Jurkat, Clone E6-1 (cell line): ENCODE results near the gene ATG16L2.
"Not testable (repeated sequence)": the region's sequence is repeated elsewhere in the genome, so short reads cannot be mapped to it uniquely, and the experiment has no call there.

Experiments used
- DNase-seq: peaks from one replicate; pipeline ENCODE4 v3.0.0-alpha.2; 2011; ENCODE audit warnings: low read depth, low spot score
- H3K4me3 ChIP-seq: 2 replicates; pipeline ENCODE4 v1.5.1; 2011; ENCODE audit warnings: mild to moderate bottlenecking, low read length, control low read depth, moderate library complexity

Gene ATG16L2

DNA sequence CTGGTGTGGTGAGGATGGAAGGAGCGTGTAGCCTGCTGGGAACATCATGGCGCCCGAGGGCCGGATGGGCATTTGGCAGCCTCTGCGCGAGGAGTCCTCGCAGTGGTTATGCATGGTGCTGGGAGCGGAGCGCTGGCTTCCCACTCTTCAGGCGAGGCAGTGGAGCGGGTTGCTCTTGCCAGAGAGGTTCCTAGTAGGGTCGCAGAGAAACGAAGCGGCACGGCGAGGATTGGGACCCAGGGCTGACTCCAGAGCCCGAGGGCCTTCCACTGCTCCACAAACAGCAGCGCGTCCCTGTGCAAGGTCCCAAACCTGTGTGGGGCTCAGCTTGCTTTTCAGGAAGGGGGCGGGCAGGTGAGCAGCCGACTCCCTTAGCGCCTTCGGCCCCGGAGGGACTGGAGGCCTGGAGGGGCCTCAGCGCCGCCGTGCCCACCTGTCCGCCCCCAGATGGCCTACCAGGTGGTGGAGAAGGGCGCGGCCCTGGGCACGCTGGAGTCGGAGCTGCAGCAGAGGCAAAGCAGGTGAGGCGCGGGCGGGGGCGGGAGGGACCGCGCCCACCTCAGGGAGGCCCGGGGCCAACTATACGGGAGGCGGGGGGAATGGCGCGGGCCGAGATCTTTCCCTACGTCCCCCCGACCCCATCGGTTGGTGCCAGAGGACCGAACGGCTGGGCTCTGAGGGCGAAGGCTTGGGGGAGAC, 7.2 kb downstream of the ATG16L2 start:
- no peak for DNase-seq
- no peak overlapping the region for H3K4me3 ChIP-seq

DNA sequence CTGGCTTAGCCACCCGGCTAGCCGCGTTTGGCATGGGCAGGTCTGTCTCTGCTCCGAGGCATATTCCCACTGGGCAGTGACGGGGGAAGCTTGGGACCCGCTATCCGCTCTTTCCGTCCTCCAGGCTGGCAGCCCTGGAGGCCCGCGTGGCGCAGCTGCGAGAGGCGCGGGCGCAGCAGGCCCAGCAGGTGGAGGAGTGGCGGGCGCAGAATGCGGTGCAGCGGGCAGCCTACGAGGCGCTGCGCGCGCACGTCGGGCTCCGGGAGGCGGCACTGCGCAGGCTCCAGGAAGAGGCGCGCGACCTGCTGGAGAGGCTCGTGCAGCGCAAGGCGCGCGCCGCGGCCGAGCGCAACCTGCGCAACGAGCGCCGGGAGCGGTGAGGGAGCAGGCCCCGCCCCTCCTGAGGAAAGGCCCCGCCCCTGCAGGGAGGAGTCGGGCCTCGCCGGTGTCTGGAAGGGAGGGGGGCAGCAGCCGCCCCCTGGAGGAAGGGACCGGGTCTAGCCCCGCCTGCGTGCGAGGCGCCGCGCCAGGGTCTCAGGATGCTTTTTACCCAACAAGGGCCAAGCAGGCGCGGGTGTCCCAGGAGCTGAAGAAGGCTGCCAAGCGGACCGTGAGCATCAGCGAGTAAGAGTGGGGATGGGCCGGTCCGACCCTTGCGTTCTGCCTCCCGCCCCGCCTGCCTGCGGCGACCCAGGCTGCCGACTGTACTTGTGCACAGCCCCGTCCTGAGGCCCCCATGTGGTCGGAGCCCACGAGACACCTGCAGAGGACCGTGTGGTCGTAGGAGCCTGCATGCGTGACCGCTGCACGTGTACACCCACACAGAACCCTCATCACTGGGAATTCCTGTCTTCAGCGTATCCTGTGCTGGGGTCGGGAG, 7.9 kb downstream of the ATG16L2 start:
- no peak overlapping the region for H3K4me3 ChIP-seq
- no peak for DNase-seq

DNA sequence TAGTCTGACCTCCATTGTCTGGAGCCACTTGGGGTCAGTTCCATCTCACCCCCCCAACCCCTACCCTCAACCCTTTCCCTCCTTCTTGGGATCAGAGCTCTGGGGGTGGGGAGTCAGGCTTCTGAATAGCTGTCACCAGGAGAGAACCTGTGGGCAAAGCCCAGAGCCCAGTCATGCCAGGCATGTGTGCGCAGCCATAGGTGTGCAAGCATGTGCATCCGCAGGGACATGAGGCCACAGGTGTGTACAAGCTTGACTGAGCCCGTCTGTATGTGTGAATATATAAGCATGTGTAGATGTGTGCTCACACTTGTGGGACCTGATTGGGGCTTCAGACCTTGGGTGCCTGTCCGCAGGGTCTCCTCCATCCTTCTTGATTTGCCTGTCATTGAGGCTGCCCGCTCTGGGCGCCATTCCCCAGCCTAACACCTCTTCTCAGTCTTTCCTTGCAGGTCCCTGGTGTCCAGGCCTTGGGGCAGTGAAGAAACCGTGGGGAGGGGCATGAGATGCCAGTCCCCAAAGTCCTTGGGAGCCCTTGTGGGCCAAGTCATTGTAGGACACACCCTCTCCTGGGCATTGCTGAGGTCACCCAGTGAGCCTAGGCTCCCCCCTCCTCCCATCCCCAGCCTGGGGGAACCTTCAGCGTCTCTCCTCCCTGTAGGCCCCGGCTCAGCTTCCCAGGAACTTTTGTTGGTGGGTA, 9.0 kb downstream of the ATG16L2 start:
- DNase-seq = no peak
- H3K4me3 ChIP-seq = no peak overlapping the region

- no peak for DNase-seq
- no peak overlapping the region for H3K4me3 ChIP-seq
Measured at GRCh38 chr11:72824020-72824419, 9.8 kb downstream of the ATG16L2 start.

DNA sequence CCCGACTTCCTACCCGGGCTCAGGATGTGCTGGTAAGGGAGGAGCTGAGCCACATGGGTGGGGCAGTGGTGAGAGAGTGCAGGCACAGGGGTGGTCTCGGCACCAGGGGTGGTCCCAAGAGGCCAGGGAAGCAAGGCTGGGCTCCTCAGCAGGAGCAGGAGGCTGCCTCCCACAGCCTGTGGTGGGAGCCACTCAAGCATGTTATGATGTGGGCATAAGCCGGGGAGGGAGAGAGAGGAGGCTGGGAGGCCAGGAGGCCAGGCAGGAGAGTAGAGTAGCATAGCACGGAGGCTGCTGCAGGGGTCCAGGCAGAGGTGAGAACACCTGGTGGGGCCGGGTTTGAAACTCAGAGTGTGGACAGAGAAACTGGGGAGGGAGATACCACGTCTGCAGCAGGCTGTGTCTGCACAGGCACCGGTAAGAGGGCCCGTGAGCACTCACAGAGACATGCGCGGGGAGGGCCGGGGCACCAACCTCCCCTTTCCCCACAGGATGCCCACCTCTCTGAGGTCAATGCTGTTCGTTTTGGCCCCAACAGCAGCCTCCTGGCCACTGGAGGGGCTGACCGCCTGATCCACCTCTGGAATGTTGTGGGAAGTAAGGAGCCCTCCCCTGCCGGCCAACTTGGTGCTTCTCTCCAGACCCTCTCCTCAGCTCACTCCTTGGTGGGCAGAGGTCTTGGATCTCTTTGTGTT, 10.7 kb downstream of the ATG16L2 start:
- no peak overlapping the region for H3K4me3 ChIP-seq
- no peak for DNase-seq

DNA sequence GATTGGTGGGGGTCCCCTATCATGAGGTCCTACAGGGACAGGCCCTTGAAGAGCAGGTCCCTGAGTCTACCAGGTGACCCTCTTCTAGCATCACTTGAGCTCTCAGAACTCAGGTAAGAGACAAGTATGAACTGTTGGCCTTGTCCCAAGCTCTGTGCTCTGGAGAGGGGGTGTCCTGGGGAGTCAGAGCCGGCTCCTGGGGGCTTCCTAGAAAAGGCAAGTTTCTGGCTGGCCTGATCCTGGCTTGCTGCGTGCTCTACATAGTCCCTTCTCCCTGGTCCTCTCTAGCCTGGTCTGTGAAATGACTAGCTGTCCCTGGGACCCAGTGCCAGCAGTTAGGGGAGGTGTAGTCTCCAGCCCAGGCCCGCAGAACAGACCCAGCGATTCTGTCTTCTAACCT, 11.4 kb downstream of the ATG16L2 start:
- no peak overlapping the region for H3K4me3 ChIP-seq
- no peak for DNase-seq

- DNase-seq = no peak
- no peak overlapping the region for H3K4me3 ChIP-seq
Measured at GRCh38 chr11:72826191-72826941, 12.2 kb downstream of the ATG16L2 start.

DNA sequence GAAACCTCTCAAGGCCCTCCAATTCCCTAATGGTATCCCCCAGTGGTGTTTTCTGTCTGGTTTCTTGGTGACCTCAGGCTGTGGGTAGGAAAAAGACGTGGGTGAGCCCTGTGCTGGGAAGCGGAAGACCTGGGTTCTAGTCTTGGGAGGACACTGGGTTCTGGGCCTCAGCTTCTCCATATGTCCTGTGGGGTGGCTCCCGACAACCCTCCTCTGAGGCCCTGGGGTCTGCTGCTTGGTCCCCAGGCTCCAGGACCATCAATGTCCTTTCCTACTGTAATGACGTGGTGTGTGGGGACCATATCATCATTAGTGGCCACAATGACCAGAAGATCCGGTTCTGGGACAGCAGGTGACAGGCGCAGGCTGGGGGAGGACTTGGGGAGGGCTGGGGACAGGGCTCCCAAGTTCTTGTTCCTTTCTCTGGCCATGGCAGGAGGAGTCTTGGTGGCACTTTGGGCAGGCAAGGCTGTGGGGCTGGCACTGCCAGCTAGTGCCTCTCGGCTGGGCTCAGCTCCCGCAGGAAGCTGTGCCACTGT, 12.8 kb downstream of the ATG16L2 start:
- H3K4me3 ChIP-seq = no peak overlapping the region
- no peak for DNase-seq

DNA sequence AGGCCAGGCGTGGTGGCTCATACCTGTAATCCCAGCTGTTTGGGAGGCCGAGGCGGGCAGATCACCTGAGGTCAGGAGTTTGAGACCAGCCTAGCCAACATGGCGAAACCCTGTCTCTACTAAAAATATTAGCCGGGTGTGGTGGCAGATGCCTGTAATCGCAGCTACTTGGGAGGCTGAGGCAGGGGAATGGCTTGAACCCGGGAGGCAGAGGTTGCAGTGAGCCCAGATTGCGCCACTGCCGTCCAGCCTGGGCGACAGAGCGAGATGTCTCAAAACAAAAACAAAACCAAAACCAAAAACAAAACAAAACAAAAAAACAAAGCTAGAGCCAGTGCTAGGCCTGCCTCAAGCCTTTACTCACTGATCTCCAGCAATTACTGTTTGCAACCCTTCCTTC, 13.4 kb downstream of the ATG16L2 start:
- not testable (repeated sequence) for H3K4me3 ChIP-seq, DNase-seq

DNA sequence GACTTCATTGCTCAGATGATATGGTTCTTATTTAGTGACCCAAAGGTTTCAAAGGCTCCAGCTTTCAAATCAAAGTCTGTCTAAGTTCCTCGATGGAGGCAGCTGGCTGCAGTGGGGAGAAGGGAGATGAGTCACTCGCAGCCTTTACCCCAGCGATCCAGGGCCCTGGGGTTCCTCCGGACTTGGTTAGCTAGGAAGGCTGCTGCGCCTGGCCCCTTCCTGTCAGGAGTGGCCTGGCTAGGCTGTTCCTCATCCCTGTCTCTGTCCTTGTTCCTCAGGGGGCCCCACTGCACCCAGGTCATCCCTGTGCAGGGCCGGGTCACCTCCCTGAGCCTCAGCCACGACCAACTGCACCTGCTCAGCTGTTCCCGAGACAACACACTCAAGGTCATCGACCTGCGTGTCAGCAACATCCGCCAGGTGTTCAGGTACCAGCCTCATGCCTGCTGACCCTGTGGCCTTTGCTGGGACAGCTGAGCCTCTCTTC, 13.9 kb downstream of the ATG16L2 start:
- DNase-seq = no peak

DNA sequence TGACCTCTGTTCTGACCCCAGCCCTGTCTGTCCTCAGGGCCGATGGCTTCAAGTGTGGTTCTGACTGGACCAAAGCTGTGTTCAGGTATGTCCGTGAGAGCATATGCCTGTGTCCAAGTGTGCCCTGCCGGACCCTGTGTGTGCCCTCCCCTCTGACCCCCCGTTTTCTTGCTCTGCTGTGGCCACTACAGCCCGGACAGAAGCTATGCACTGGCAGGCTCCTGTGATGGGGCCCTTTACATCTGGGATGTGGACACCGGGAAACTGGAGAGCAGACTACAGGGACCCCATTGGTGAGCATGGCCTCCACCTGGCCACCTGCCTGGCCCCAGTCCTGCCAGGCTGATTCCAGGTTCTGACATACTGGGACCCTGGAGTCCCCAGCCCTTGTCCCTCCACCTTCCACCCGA, 14.5 kb downstream of the ATG16L2 start:
- no peak for DNase-seq
- no peak overlapping the region for H3K4me3 ChIP-seq

More for the DNA sequence above, 13.9 kb downstream of the ATG16L2 start:
- H3K4me3 ChIP-seq = no peak overlapping the region

DNA sequence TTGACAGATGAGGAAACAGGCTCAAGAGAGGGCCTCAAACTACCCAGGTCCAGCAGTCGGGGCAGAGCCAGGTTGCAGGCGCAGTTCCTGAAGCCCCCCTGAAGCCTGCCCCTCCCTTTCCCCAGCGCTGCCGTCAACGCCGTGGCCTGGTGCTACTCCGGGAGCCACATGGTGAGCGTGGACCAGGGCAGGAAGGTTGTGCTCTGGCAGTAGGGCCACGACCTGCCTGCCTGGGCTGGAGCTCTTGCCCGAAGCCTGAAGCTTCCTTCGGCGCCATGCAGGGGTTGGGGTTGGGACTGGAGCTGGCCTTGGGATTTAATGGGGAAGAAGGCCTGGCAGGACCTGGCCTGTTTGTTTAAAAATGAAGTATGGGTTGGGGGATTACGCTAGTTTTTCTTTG, 15.0 kb downstream of the ATG16L2 start:
- H3K4me3 ChIP-seq = no peak overlapping the region
- no peak for DNase-seq

- no peak overlapping the region for H3K4me3 ChIP-seq
- DNase-seq = no peak
Measured at GRCh38 chr11:72829884-72830533, 15.8 kb downstream of the ATG16L2 start.

- no peak for DNase-seq
- H3K4me3 ChIP-seq = no peak overlapping the region
Measured at GRCh38 chr11:72831521-72832300, 17.5 kb downstream of the ATG16L2 start.

DNA sequence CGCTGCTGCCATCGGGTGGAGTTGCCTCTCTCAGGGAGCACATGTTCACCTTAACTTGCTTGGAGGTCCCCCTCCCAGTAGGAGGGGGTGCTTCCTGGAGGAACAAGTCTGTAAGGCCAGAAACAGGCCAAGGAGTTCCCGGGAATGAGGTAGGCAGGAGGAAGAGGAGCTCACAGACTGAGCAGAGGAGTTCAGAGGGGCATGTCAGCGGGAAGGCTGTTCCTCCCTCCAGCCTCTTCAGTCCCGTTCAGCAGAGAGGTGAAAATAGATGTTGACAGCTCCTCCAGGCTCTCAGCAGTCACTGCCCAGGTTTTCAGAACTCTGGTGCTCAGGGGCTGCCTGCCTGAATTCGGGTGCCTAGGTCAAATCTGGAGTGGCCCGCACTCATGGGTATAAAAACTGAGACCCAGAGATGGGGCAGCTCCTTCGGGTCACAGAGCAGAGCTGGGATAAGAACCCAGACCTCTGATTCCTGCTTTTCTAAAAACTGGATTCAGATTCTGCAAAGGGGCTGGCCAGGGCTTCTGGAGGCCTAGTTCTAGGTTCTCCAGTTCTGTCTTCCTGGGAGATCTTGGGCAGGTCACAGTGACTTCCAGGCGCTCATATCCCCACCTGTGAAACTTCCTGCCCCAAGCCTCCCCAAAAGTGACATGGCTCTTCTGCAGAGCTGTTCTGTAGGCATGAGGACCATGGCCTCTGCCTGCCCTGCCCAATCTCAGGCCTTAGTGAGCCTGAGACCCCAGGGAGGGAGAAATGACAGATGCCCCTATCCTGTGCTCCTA, 18.3 kb downstream of the ATG16L2 start:
- H3K4me3 ChIP-seq = no peak overlapping the region
- DNase-seq = no peak

GRCh38 chr11:72833083-72833733, 19.0 kb downstream of the ATG16L2 start:
- DNase-seq = no peak
- H3K4me3 ChIP-seq = no peak overlapping the region
